NCI-H2107 (cell line): ENCODE results near the gene MMAB.

ENCODE experiments used
- DNase-seq: peaks from one replicate; lab custom pipeline; 2025; lab: John Stamatoyannopoulos, UW

Gene MMAB

DNA sequence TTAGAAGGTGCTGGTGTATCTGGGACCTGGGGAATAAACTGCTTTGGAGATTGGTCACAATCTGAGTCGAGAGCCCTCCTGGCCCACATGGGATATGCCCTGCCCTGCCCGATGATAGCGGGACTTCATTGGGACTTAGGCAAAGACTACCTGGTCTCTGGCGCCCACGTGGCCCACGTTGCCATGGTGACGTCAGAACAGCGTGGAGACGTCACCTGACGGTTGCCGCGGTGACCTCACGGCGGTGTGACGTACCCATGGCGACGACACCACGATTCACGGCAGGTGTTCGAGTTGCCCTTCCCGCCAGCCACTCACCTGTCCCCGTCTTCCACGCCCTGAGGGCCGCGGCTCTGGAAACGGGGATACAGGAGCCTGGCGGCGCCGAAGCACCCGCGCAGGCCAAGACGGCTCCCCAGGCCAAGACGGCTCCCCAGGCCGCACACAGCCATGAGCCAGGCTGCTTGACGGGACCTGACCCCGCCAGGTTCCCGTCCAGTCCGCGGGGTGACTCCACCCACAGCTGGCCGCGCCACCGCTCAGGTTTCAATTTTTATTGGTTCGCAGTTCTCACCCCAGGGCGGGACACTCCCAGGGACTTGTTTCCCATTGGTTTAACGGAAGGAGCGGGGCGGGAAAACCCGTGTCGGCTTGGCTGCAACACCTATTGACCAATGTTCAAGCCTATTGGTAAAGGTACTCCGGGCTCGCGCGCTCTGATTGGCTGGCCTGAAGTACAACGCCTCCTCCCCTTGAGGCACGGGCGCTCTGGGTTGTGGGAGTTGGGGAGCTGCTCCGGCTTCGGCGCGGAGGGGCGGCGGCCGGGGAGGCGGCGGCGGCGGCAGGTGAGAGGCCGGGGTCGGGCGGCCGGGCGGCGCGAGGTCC is at the start of gene MMAB, which contains the start of gene MVK:
Gene MMAB (minus strand): TSS at position 476 of the 885 bp plus-strand sequence. CDS start 24 bp downstream, at position 452.
Gene MVK (plus strand): TSS at position 766 of the 885 bp plus-strand sequence. CDS start 1,029 bp downstream, outside the sequence.
- DNase-seq, result peak; percentile 100

DNA sequence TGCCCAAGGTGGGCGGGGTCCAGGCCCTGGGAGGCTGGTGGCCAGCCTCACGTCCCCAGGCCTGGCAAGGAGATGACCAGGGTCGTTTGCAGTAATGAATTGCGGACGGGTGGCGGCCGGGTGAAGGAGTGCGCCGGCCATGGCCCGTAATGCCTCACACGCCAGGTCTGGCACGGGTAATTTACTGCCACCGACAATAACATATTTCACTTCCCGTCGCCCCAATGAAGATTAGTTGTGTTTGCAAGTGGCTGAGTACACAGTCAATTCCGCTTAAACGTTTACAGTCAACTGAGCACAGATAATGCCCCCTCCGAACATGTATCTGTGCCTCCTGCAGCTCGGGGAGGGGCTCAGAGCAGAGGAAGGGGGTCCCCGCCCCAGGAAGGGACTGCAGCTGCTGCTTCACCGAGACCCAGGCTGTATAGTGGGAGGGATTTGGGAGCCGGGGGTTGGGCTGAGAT is 48.6 kb upstream of the MMAB start:
- DNase-seq, result no peak

DNA sequence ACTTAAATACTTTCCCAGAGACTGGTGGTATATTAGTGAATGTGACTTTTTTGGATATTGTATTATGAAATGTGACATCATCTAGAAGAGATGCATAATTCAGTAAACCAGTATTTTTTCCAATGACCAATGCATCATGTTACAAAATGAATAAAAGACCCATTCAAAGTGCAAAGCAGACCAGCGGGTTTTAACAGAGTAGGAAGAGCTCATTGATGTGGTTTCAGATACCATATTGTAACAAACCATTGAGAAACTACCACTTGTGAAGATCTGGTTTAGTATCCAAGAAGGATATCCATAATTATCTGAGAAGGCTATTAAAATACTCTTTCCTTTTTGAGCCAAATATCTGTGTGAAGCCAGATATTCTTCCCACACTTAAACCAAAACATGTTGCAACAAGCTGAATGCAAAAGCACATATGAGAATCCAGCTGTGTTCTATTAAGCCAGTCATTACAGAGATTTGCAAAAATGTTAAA is 47.9 kb upstream of the MMAB start:
- no peak for DNase-seq

DNA sequence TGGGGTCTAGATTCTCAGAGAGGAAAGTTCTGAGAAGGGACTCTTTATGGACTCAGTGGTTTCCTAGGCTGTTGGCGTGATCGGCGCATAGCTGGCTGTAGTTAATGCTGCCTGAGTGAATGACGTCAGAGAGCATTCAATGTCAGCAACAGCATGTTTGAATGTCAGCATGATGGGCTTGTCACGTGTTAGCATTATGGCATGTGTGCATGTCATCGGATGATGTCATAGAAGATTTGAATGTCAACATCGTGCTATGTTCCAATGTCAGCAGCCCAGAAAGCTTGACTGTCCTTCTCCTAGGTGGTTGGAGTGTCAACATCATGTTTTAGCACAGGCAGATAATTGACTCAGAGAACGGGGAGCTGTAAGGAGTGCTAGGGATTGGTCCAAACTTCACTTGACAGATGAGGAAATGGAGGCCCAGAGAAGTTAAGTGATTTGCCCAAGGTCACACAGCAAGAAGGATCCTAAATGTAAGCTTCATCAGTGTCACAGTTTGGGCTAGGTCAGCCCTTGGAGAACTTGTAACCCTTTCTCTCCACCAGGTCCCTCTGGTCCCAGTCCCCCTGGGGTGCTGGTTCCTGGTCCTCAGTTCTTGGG is 45.8 kb upstream of the MMAB start:
- DNase-seq, result no peak

DNA sequence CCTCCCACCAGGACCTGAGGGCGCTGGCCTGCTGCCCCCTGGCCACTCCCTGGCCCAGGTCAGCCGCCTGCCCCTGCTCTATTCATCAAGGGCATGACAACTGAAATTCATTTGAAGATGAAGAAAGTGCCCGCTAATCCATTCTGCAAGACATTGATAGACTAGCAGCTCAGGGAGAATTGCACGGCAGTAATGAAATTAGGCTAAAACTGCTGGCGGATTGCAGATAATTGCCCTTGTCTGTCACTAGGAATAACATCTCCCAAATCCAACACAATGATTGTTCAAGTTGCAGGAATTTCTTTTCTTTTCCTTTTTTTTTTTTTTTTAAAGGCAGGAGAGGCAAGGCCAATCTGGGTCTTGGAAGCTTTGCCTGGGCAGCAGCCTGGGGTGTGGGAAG is 44.8 kb upstream of the MMAB start:
- DNase-seq, result no peak

DNA sequence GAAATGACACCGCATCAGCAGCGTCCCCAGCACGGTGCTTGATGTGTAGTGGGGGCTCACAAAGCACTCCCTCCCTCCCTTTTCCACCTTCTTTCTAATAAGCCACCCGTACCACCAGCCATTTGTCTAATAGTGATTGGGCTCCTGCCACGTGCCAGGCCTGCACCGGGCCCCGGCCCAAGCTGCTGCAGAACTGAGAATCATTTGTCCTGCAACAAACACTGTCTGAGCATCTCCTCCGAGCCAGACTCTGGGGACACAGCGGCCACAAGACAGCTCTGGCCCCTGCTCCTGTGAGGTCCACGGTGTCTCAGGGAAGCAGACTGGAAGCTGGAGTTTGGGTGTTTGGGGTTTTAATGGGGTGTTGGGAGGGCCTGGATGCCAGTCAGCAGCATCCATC is 44.2 kb upstream of the MMAB start:
- DNase-seq, result no peak

DNA sequence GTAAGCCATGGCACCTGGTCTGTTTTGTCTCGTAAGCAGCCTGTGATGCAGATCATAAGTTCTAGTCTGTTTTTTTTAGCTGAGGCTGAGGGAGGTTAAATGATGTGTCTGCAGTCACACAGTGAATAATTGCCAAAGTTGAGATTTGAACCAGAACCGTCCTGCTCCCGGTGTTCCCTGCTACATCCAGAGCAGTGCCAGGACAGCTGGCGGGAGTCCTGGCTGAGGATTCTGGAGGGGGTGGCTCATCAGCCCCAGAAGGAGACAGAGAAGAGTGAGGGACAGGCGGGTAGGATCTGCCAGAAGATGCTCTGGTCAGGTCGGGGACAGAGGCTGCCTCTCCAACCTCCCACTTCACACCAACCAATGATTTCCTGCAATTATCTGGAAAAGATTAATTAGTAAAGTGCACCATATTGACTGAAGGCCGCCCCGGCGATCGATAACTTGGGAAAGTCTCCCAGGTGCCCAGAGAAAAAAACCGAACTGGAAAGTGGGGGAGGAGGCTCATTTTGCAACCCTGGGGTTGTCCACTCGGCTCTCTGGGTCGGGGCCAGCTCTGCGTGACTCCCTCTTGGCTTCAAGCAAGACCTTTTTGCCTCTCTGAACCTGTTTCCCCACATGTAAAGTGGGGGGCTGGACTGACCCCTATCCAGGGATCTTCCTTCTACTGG is 42.4 kb upstream of the MMAB start:
- no peak for DNase-seq

DNA sequence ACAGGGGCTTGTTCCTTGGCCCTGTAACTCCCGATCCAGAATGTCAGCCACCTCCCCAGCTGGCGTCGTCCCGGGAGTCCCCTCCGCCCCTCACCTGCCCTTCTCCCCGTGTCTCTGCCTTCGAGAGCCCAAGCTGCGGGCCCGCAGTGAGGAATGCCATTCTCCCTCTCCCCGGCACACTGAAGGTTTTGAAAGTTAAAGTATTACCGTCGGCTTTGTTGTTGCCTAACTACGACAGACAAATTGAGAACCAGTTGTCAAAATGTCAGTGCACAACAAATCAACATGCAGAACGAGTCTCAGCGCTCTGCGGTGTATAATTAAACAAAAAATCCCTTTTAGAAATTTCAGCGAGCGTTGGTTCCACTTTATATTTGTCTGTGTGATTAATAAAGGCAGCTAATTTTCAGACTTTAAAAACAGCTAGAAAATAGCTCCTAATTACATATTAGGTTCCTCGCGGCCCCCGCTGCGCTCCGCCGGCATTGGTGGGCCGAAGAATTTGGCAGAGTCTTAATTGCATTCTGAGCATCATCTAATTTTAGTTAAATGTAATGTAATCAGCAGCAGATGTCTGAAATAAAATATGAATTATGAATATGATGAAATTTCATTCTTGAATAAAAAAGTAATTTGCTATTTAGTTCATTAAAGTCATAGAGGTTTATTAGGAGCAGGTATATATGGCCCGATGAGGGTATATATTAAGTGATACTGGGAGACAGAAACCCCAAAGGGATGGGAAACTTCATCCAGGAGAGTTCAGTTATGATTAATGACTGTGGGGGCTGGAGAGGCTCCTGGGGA is 40.5 kb upstream of the MMAB start:
- DNase-seq, result no peak

DNA sequence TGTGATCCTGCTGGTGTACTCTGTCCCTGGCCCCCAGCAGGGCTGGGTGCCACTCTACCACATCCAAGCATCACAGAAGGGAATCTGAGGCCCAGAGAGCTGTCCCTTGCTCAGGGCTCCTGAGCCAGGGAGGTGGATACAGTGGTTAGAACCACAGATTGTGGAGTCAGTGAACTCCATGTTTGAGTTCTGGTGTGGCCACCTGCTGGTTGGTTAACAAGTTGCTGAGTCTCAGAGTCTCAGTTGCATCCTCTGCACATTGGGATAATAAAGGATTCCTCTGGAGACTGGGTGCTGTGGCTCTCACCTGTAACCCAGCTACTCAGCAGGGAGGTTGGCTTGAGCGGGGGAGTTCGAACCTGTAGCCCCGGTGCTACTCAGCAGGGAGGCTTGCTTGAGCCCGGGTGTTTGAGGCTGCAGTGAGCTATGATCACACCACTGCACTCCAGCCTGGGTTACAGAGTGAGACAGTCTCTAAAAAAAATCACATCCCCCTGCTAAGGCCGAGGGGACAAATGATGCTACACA is 39.7 kb upstream of the MMAB start:
- no peak for DNase-seq

DNA sequence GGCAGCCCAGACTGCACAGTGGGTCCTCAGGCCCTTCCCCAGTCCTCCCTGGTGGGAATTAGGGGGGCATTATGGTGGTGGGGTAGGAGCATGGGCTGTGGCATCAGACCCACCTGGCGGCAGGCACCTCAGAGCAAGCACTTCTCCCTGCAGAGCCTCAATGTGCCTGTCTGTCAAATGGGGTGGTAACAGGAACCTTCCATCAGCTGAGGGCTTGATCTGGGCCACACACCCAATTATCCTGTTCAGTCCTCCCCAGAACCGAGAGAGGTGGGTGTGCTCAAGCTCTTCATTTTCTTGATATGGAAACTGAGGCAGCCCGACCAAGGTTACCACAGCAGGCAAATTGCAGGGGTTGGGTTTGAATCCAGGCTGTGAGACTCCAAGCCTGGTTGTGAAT is 38.7 kb upstream of the MMAB start:
- DNase-seq, result no peak

DNA sequence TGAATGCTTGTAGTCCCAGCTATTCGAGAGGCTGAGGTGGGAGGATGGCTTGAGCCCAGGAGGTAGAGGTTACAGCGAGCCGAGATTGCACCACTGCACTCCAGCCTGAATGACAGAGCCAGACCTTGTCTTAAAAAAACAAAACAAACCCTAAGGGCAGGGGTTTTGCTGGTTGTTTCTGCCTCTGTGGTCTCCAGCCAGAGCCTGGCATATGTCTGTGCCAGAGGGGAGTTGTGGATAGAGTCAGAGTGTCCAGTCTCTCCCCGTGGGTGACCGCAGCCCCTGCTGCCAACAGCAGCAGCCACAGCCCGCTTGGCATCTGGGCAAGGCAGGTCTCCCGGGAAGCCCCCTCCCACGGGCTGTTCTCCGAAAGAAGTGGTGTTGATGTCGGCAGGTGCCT is 37.9 kb upstream of the MMAB start:
- DNase-seq, result no peak

DNA sequence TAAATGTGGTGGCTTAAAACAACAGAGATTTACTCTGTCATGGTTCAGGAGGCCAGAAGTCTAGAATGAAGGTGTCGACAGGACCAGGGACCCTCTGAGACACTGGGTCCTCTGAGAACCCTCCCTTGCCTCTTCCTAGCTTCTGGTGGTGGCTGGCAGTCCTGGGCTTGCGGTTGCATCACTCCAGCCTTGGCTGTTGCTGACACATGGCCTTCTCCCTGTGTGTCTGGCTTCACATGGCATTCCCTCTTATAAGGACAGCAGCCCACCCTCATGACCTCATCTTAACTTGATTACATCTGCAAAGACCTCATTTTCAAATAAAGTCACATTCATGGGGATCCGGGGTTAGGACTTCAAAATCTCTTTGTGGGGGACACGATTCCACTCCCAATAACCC is 37.2 kb upstream of the MMAB start:
- no peak for DNase-seq

DNA sequence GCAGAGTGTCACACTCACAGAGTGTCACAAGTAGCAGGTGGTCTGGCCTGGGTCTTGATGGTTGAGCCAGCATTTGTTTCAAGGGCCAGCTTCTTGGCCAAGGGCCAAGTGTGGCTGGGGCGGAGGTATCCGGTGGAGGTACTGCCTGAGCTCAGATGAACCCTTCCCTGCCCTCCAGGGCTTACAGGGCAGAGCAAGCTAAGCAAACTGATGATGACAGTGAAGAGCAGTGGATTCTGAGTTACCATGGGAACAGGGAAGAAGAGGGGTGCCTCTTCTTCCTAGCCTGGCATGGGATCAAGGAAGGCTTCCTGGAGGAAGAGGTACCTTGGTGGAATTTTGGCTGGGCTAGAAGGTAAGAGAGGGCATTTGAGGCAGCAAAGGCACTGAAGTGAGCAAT is 36.0 kb upstream of the MMAB start:
- DNase-seq, result no peak

DNA sequence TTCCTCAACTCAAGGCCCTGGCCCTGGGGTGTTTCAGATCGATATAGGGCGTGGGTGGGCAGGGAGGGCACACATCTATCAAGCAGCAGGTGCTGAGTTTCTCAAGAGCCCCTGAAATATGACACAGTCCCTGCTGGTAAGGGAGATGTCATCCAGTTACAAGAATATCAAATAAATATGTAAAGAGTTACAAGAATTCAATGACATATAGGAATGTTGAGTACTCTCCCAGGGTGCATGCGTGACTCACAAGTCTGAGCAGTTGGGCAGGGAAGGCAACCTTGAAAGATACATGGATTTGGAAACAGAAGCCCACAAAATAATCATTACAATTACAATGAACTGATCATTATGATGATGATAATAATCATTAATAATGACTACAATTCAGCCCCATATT is 35.5 kb upstream of the MMAB start:
- no peak for DNase-seq

DNA sequence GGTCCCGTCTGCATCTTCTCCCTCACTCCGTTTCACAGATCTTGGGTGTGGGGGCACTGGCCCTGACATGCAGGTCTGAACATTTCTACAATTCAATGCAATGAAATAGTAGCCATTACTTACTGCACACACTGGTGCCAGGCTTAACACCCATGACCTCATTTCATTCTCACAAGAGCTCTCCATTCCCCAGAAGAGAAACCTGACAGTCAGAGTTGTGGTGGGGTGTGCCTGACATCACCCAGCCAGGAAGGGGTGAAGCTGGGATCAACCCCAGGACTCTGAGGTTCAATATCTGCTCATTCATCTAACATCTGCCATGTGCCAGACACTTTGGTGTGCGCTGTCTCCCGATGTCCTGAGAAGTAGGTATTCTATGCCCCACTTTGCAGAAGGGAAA is 35.0 kb upstream of the MMAB start:
- DNase-seq, result no peak

DNA sequence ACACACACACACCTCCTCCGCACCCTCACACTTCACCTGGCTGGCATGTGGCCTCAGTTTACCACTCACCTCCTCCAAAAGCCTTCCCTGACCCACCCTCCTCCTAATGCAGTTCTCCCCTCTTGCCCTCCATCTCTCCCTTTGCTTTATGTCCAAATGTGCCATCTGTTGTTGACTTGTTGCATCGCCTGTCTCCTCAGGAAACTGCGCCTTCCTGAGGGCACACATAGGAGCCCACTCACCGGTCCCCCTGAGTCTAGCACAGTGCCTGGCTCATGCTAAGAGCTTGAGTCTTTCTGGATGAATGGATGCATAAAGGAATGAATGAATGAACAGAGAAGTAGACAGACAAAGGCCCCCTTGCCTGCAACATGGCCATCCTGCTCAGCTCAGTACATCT is 34.3 kb upstream of the MMAB start:
- DNase-seq, result no peak

DNA sequence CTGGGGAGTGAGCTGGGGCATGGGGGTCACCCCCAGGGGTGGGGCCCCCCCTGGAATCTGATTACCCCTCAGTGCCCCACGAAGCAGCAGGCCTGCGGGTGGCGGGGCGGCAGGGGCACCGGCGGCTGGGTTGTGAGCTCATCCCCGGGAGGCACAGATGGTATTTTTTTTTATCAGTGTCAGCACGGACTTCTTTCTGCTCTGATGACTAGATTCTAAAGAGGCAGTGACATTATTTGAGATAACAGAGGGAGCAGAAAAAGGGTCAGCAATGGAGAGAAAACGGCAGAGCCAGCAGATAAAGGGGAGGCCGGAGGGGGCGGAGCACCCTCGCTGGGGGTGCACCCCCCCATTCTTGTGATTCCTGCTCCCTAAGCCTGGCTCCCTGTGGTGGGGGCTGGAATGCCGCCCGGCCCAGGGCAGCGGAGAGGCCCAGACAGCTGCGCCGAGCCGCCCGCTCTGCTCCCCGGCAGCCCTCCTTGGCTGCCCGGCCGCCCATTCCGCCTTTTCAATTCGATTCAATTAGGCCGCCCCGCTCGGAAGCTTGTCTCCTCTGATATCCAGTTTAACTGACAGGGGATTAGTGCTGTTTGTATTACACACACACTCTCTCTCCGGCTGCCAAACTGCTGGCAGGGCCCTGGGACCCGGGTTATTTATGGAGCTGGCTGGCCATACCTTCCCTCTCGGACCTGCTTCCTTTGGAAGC is 33.2 kb upstream of the MMAB start:
- no peak for DNase-seq

DNA sequence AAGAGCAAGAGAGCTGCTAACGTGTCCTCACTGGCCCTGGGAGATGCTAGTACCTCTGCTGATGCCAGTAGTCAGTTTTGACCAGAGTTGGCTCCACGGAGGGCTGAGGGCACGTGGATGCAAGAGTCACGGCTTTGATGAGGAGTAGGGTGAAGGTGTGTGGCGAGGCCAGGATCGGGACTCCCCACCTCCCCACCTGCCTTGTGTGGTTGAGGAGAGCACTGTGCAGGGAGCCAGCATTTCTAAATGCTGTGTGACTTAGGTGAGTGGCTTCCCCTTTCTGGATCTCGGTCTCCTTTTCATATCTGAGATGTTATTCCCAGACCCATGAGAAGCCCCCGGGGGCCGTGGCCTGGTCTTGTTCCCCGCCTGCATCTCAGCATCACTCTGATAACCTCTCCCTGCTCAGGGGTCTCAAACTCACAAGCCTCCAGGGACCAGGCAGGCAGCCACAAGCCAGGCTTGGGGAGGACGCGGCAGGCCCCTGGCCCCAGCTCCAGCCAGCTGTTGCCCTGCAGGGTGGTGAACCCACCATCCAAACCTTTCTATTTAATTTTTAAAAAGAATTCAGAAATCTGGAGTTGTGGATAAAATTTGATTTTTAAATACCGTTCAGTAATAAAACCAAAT is 32.4 kb upstream of the MMAB start:
- no peak for DNase-seq

DNA sequence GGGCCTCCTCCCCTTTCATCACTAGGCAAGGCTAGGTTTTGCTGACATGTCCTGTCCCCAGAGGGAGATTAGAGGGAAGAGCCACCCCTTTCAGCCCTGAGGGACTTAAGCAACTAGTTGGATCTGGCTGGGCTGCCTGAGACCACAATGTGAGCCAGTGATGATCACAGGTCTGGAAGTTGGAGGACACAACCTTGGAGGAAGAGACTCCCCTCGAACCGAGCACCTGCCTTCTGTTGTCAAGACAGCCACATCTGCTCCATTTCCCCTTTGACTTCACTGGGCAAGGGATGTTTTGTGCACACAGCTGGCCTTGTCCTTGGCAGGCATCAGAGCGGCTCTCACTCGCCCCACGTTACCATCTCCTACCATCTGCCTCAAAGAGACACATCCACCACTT is 31.7 kb upstream of the MMAB start:
- DNase-seq, result no peak

DNA sequence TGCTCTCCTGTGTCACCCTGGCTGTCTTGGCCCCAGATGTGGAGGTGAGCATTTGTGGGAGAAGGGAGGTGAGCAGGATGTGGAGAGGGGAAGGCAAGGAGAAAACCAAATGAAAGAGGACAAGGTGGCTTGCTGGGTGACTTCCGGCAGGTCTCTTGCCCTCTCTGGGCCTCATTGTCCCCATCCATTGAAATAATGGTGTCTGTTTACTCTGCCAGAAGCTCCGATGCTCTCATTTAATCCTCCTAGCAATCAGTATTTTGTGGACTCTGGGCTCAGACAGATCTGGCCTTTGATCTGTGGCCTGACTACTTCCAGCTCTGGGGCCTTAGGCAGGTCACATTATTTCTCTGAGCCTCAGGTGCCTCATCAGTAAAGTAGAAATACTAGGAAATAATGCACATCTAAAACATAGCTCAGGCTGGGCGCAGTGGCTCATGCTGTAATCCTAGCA is 30.9 kb upstream of the MMAB start:
- DNase-seq, result no peak
